ENCODE results near the gene PHF24.

DNA sequence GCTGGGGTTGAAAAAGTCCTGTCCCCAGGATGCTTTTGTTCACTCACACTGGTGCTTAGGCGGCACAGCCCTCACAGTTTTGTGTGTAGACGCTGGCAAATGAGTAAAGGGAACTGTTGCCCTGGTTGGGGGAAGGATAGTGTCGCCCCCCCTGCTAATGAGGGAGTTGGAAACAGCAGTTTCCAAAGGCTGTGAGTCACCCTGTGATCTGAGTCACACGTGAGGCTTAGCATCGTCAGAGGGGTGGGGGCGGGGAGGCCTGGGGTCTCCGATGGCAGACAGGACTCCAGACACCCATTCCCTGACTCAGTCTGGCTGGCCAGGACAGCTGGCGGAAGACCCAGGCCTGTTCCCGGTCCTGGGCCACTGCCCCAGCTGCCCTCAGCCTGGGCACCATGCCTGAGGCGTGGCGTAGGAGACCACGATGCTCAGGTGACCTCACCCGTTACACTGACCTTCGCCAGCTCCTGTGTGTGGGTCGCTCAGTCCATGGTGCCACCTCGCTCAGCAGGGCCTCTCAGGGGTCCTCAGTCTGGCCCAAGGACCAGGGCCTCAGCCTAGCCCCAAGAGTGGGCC is 34.4 kb downstream of the PHF24 start:
- TF ChIP-seq BRCA1 (IDR thresholded peaks at IDR 0.05; ENCODE audit: low read depth, low read length) (no peak), ESRRA (IDR thresholded peaks at IDR 0.05; ENCODE audit: low read length) (no peak), ASH2L (IDR thresholded peaks at IDR 0.05; ENCODE audit: borderline replicate concordance, low read depth) (no peak)
- TF ChIP-seq, protein P1, sequence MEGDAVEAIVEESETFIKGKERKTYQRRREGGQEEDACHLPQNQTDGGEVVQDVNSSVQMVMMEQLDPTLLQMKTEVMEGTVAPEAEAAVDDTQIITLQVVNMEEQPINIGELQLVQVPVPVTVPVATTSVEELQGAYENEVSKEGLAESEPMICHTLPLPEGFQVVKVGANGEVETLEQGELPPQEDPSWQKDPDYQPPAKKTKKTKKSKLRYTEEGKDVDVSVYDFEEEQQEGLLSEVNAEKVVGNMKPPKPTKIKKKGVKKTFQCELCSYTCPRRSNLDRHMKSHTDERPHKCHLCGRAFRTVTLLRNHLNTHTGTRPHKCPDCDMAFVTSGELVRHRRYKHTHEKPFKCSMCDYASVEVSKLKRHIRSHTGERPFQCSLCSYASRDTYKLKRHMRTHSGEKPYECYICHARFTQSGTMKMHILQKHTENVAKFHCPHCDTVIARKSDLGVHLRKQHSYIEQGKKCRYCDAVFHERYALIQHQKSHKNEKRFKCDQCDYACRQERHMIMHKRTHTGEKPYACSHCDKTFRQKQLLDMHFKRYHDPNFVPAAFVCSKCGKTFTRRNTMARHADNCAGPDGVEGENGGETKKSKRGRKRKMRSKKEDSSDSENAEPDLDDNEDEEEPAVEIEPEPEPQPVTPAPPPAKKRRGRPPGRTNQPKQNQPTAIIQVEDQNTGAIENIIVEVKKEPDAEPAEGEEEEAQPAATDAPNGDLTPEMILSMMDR (IDR thresholded peaks at IDR 0.05 in 2 of 3, conservative IDR thresholded peaks at IDR 0.05 in 1 of 3; ENCODE audit: control insufficient read depth in 2 of 3, extremely low read depth in 1 of 3, insufficient read depth in 1 of 3, low read depth in 3 of 3, low read length in 3 of 3) = no peak
- TF ChIP-seq, protein P2, sequence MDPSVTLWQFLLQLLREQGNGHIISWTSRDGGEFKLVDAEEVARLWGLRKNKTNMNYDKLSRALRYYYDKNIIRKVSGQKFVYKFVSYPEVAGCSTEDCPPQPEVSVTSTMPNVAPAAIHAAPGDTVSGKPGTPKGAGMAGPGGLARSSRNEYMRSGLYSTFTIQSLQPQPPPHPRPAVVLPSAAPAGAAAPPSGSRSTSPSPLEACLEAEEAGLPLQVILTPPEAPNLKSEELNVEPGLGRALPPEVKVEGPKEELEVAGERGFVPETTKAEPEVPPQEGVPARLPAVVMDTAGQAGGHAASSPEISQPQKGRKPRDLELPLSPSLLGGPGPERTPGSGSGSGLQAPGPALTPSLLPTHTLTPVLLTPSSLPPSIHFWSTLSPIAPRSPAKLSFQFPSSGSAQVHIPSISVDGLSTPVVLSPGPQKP (IDR thresholded peaks at IDR 0.05; ENCODE audit: low read depth, low read length) = no peak
